Thyroid gland (tissue), 4 donors: ENCODE data around the gene ZNHIT1.

Experiments
- POLR2A ChIP-seq, 2 donors: fragments of 450-650 bp; IDR thresholded peaks; one replicate each; pipeline ENCODE4 v1.6.1; 2017; ENCODE audit warnings: antibody characterized with exemption in 2 of 2, mild to moderate bottlenecking in 2 of 2, moderate library complexity in 1 of 2
- TF ChIP-seq, protein P1 (sequence below), 6 experiments: fragments of 200-600 bp in 3 of 6; fragments of 450-650 bp in 3 of 6; sonication (generic) in 3 of 6; IDR thresholded peaks; one replicate each; pipeline ENCODE4 v1.5.1; 2016 to 2019; ENCODE audit warnings: antibody characterized with exemption in 6 of 6, mild to moderate bottlenecking in 2 of 6, inconsistent platforms in 1 of 6, moderate library complexity in 1 of 6

DNA sequence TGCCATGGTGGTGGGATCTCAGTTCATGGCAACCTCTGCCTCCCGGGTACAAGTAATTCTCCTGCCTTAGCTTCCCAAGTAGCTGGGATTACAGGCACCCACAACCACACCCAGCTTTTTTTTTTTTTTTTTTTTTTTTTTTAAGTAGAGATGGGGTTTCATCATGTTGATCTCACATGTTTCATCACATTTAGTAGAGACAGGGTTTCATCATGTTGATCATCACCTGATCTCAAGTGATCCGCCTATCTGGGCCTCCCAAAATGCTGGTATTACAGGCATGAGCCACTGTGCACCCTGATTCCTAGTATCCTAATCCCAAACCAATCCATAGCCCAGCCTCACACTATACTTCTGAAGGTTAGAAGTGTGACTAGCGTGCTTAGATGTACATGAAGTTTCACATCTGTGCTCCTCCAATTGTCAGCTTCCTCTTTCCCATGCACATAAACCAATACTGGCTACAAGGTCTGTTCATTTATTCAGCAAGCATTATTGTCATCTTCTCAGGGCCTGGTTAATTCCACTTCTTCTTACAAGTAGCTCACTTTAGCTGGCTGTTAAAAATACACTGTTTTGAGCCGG is 31.0 kb upstream of the ZNHIT1 start:
- TF ChIP-seq, protein P1, sequence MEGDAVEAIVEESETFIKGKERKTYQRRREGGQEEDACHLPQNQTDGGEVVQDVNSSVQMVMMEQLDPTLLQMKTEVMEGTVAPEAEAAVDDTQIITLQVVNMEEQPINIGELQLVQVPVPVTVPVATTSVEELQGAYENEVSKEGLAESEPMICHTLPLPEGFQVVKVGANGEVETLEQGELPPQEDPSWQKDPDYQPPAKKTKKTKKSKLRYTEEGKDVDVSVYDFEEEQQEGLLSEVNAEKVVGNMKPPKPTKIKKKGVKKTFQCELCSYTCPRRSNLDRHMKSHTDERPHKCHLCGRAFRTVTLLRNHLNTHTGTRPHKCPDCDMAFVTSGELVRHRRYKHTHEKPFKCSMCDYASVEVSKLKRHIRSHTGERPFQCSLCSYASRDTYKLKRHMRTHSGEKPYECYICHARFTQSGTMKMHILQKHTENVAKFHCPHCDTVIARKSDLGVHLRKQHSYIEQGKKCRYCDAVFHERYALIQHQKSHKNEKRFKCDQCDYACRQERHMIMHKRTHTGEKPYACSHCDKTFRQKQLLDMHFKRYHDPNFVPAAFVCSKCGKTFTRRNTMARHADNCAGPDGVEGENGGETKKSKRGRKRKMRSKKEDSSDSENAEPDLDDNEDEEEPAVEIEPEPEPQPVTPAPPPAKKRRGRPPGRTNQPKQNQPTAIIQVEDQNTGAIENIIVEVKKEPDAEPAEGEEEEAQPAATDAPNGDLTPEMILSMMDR (IDR thresholded peaks at IDR 0.05) = no peak
- TF ChIP-seq POLR2A (IDR thresholded peaks at IDR 0.05) = no peak
